Activated naive CD8-positive, alpha-beta T cell treated with anti-CD3 and anti-CD28 coated beads, Interleukin-2, amount 50 U/mL, for 24 hours (primary cell): ENCODE data around the gene SYNE3.
A peak's percentile ranks its signal among the peaks of the same experiment; 100 is the strongest.

Experiments used
- ATAC-seq: fragments of 150-1000 bp; cut with Tn5 transposase; one replicate; pipeline ENCODE4 v1.10.0; 2021
- DNase-seq: peaks from one replicate; pipeline ENCODE4 v3.0.0; 2021
- H3K27ac Mint-ChIP-seq: one replicate; pipeline ENCODE4 v1.8.0; 2021; ENCODE audit warnings: mild to moderate bottlenecking, mixed read lengths
- H3K27me3 Mint-ChIP-seq: one replicate; pipeline ENCODE4 v1.8.0; 2021; ENCODE audit warnings: mixed read lengths
- H3K36me3 Mint-ChIP-seq: one replicate; pipeline ENCODE4 v1.8.0; 2021; ENCODE audit warnings: low read depth, mixed read lengths
- H3K4me1 Mint-ChIP-seq: one replicate; pipeline ENCODE4 v1.8.0; 2021; ENCODE audit warnings: mixed read lengths
- H3K4me3 Mint-ChIP-seq: one replicate; pipeline ENCODE4 v1.8.0; 2021; ENCODE audit warnings: mild to moderate bottlenecking, moderate library complexity, mixed read lengths
- H3K9me3 Mint-ChIP-seq: one replicate; pipeline ENCODE4 v1.8.0; 2021; ENCODE audit warnings: mixed read lengths

The SYNE3 gene

GRCh38 chr14:95523815-95524448 is 7.5 kb upstream of the SYNE3 start:
- peak overlapping the region; percentile 83 for H3K4me3 Mint-ChIP-seq
- no peaks in the 10 kb centered on the region for H3K9me3 Mint-ChIP-seq
- DNase-seq (no peak), ATAC-seq (peak; percentile 33)
- peaks cover 83% of the 10 kb centered on the region for H3K4me1 Mint-ChIP-seq
- no peaks in the 10 kb centered on the region for H3K27me3 Mint-ChIP-seq
- peak overlapping the region; percentile 99 for H3K27ac Mint-ChIP-seq
- H3K36me3 Mint-ChIP-seq: peaks cover under 1% of the 10 kb centered on the region

GRCh38 chr14:95523051-95523814 is 6.8 kb upstream of the SYNE3 start:
- DNase-seq (no peak), ATAC-seq (peak; percentile 87)
- H3K9me3 Mint-ChIP-seq: no peaks in the 10 kb centered on the region
- peak overlapping the region; percentile 83 for H3K4me3 Mint-ChIP-seq
- H3K27me3 Mint-ChIP-seq: no peaks in the 10 kb centered on the region
- no peaks in the 10 kb centered on the region for H3K36me3 Mint-ChIP-seq
- H3K4me1 Mint-ChIP-seq: peaks cover 90% of the 10 kb centered on the region
- peak overlapping the region; percentile 99 for H3K27ac Mint-ChIP-seq

- Mint-ChIP-seq H3K27me3 (no peaks in the 10 kb centered on the region), H3K27ac (peak overlapping the region; percentile 99), H3K4me1 (peaks cover 95% of the 10 kb centered on the region), H3K4me3 (peak overlapping the region; percentile 83), H3K9me3 (no peaks in the 10 kb centered on the region), H3K36me3 (no peaks in the 10 kb centered on the region)
- no peak for DNase-seq
- ATAC-seq: no peak
Measured at GRCh38 chr14:95522556-95522955, 6.1 kb upstream of the SYNE3 start.

- Mint-ChIP-seq H3K4me1 (peaks cover 95% of the 10 kb centered on the region), H3K36me3 (no peaks in the 10 kb centered on the region), H3K9me3 (no peaks in the 10 kb centered on the region), H3K27me3 (no peaks in the 10 kb centered on the region), H3K4me3 (peak overlapping the region; percentile 83), H3K27ac (peak overlapping the region; percentile 99)
- no peak for DNase-seq
- ATAC-seq: no peak
Measured at GRCh38 chr14:95522116-95522515, 5.7 kb upstream of the SYNE3 start.

- H3K4me3 Mint-ChIP-seq: no peak overlapping the region
- no peaks in the 10 kb centered on the region for H3K36me3 Mint-ChIP-seq
- H3K27ac Mint-ChIP-seq: no peak overlapping the region
- H3K4me1 Mint-ChIP-seq: peaks cover 88% of the 10 kb centered on the region
- no peaks in the 10 kb centered on the region for H3K9me3 Mint-ChIP-seq
- DNase-seq: no peak
- ATAC-seq: no peak
- H3K27me3 Mint-ChIP-seq: no peaks in the 10 kb centered on the region
Measured at GRCh38 chr14:95521001-95521400, 4.6 kb upstream of the SYNE3 start.

- Mint-ChIP-seq H3K27ac (peak overlapping the region; percentile 98), H3K4me1 (peaks cover 86% of the 10 kb centered on the region), H3K36me3 (no peaks in the 10 kb centered on the region), H3K27me3 (no peaks in the 10 kb centered on the region), H3K9me3 (no peaks in the 10 kb centered on the region), H3K4me3 (peak overlapping the region; percentile 73)
- ATAC-seq: no peak
- DNase-seq: no peak
Measured at GRCh38 chr14:95520346-95520745, 3.9 kb upstream of the SYNE3 start.

- ATAC-seq (peak; percentile 20), DNase-seq (peak; percentile 70)
- Mint-ChIP-seq H3K27ac (peak overlapping the region; percentile 98), H3K36me3 (no peaks in the 10 kb centered on the region), H3K9me3 (no peaks in the 10 kb centered on the region), H3K4me1 (peaks cover 85% of the 10 kb centered on the region), H3K4me3 (peak overlapping the region; percentile 73), H3K27me3 (no peaks in the 10 kb centered on the region)
Measured at GRCh38 chr14:95519699-95520098, 3.2 kb upstream of the SYNE3 start.

- Mint-ChIP-seq H3K4me3 (peak overlapping the region; percentile 62), H3K4me1 (peaks cover 82% of the 10 kb centered on the region), H3K36me3 (no peaks in the 10 kb centered on the region), H3K9me3 (no peaks in the 10 kb centered on the region), H3K27me3 (no peaks in the 10 kb centered on the region), H3K27ac (peak overlapping the region; percentile 98)
- no peak for DNase-seq
- no peak for ATAC-seq
Measured at GRCh38 chr14:95518045-95518751, 1.7 kb upstream of the SYNE3 start.

GRCh38 chr14:95515596-95516552 is 576 bp downstream of the SYNE3 start:
- no peaks in the 10 kb centered on the region for H3K27me3 Mint-ChIP-seq
- H3K36me3 Mint-ChIP-seq: peaks cover 5% of the 10 kb centered on the region
- peak overlapping the region; percentile 87 for H3K4me3 Mint-ChIP-seq
- H3K9me3 Mint-ChIP-seq: no peaks in the 10 kb centered on the region
- peaks cover 73% of the 10 kb centered on the region for H3K4me1 Mint-ChIP-seq
- H3K27ac Mint-ChIP-seq: peak overlapping the region; percentile 83
- ATAC-seq (peak; percentile 92), DNase-seq (peak; percentile 89)

- Mint-ChIP-seq H3K4me3 (peak overlapping the region; percentile 87), H3K36me3 (peaks cover 7% of the 10 kb centered on the region), H3K4me1 (peaks cover 75% of the 10 kb centered on the region), H3K9me3 (no peaks in the 10 kb centered on the region), H3K27me3 (no peaks in the 10 kb centered on the region), H3K27ac (no peak overlapping the region)
- ATAC-seq: no peak
- no peak for DNase-seq
Measured at GRCh38 chr14:95515080-95515489, 1.4 kb downstream of the SYNE3 start.

- no peaks in the 10 kb centered on the region for H3K9me3 Mint-ChIP-seq
Measured at GRCh38 chr14:95514131-95515079, 2.0 kb downstream of the SYNE3 start.

GRCh38 chr14:95513291-95513690 is 3.2 kb downstream of the SYNE3 start:
- Mint-ChIP-seq H3K27me3 (no peaks in the 10 kb centered on the region), H3K9me3 (no peaks in the 10 kb centered on the region), H3K4me1 (peaks cover 73% of the 10 kb centered on the region), H3K27ac (no peak overlapping the region), H3K4me3 (no peak overlapping the region), H3K36me3 (peaks cover 8% of the 10 kb centered on the region)
- no peak for ATAC-seq
- DNase-seq: no peak

More at GRCh38 chr14:95514131-95515079, 2.0 kb downstream of the SYNE3 start:
- H3K36me3 Mint-ChIP-seq: peaks cover 8% of the 10 kb centered on the region
- no peak for ATAC-seq
- peak overlapping the region; percentile 87 for H3K4me3 Mint-ChIP-seq
- H3K27ac Mint-ChIP-seq: no peak overlapping the region
- no peaks in the 10 kb centered on the region for H3K27me3 Mint-ChIP-seq
- no peak for DNase-seq
- H3K4me1 Mint-ChIP-seq: peaks cover 75% of the 10 kb centered on the region

- Mint-ChIP-seq H3K9me3 (no peaks in the 10 kb centered on the region), H3K36me3 (peaks cover 15% of the 10 kb centered on the region), H3K4me3 (no peak overlapping the region), H3K27me3 (no peaks in the 10 kb centered on the region), H3K4me1 (peaks cover 73% of the 10 kb centered on the region), H3K27ac (peak overlapping the region; percentile 52)
- ATAC-seq: no peak
- no peak for DNase-seq
Measured at GRCh38 chr14:95511687-95512086, 4.8 kb downstream of the SYNE3 start.
